SJCRH30 (cell line): ENCODE measurements around the gene UQCRC1. TPM values are rescaled to one million over a fixed set of nuclear protein-coding genes. Genes with fewer than 3 reads are reported as not detected.

ENCODE experiments used
- DNase-seq, 2 experiments: peaks; one replicate each; pipeline ENCODE4 v3.0.0-alpha.2; 2015 to 2020
- H3K27ac ChIP-seq: fragments of 250-450 bp; sonication (Bioruptor Pico); 2 replicates; pipeline ENCODE4 v1.5.1; 2020; ENCODE audit warnings: mild to moderate bottlenecking, moderate library complexity
- H3K27me3 ChIP-seq: fragments of 250-450 bp; sonication (Bioruptor Pico); 2 replicates; pipeline ENCODE4 v1.5.1; 2020; ENCODE audit warnings: mild to moderate bottlenecking, moderate library complexity
- H3K36me3 ChIP-seq: fragments of 250-450 bp; sonication (Bioruptor Pico); 2 replicates; pipeline ENCODE4 v1.5.1; 2020; ENCODE audit warnings: mild to moderate bottlenecking, moderate library complexity
- H3K4me1 ChIP-seq: fragments of 250-450 bp; sonication (Bioruptor Pico); 2 replicates; pipeline ENCODE4 v1.5.1; 2020; ENCODE audit warnings: mild to moderate bottlenecking, moderate library complexity
- H3K4me3 ChIP-seq: fragments of 250-450 bp; sonication (Bioruptor Pico); 2 replicates; pipeline ENCODE4 v1.5.1; 2020; ENCODE audit warnings: mild to moderate bottlenecking, moderate library complexity
- H3K9me3 ChIP-seq: fragments of 250-450 bp; sonication (Bioruptor Pico); replicated peaks from 2 replicates; pipeline ENCODE4 v1.5.1; 2020; ENCODE audit warnings: mild to moderate bottlenecking, moderate library complexity
- total RNA-seq: library from RNA; depleted of rRNA; stranded (reverse); fragments of >200 nt; shearing (Covaris generic); gene quantifications from 2 replicates; pipeline ENCODE4 v1.2.3, GENCODE V29; 2014

The UQCRC1 gene
- total RNA-seq, 1 experiment from 2014 or later: 137 TPM

- Histone ChIP-seq H3K36me3 (peaks cover 2% of the 10 kb centered on the region), H3K4me1 (no peaks in the 10 kb centered on the region), H3K27me3 (no peaks in the 10 kb centered on the region), H3K9me3 (no peaks in the 10 kb centered on the region), H3K4me3 (no peak overlapping the region), H3K27ac (no peak overlapping the region)
- no peak for DNase-seq
Observed at GRCh38 chr3:48624767-48625166, 15.3 kb upstream of the UQCRC1 start.

GRCh38 chr3:48623851-48624547 is 14.6 kb upstream of the UQCRC1 start:
- H3K27me3 ChIP-seq: no peaks in the 10 kb centered on the region
- H3K27ac ChIP-seq: no peak overlapping the region
- H3K4me3 ChIP-seq: no peak overlapping the region
- H3K36me3 ChIP-seq: peaks cover 2% of the 10 kb centered on the region
- DNase-seq: no peak
- H3K9me3 ChIP-seq: no peaks in the 10 kb centered on the region
- no peaks in the 10 kb centered on the region for H3K4me1 ChIP-seq

- H3K9me3 ChIP-seq: no peaks in the 10 kb centered on the region; the same call in none of the 2 replicates
- no peaks in the 10 kb centered on the region for H3K36me3 ChIP-seq
- no peaks in the 10 kb centered on the region for H3K27me3 ChIP-seq
- H3K4me1 ChIP-seq: no peaks in the 10 kb centered on the region
- no peak within 1 kb of the TSS for H3K4me3 ChIP-seq
- H3K27ac ChIP-seq: no peak within 1 kb of the TSS
- DNase-seq: no peak
Observed at GRCh38 chr3:48621461-48621869, 12.0 kb upstream of the UQCRC1 start, which contains the start of gene TMEM89. Gene TMEM89 (minus strand): TSS chr3:48621769. CDS start chr3:48621756, 13 bp downstream.

GRCh38 chr3:48619541-48620524 is 10.4 kb upstream of the UQCRC1 start:
- H3K4me3 ChIP-seq: no peak overlapping the region
- no peak overlapping the region for H3K27ac ChIP-seq

GRCh38 chr3:48617559-48617958 is 8.1 kb upstream of the UQCRC1 start:
- H3K9me3 ChIP-seq: no peaks in the 10 kb centered on the region; the same call in none of the 2 replicates
- no peaks in the 10 kb centered on the region for H3K36me3 ChIP-seq
- H3K4me3 ChIP-seq: no peak overlapping the region
- DNase-seq: no peak
- H3K27ac ChIP-seq: no peak overlapping the region
- no peaks in the 10 kb centered on the region for H3K27me3 ChIP-seq
- no peaks in the 10 kb centered on the region for H3K4me1 ChIP-seq

More at GRCh38 chr3:48619541-48620524, 10.4 kb upstream of the UQCRC1 start:
- no peaks in the 10 kb centered on the region for H3K36me3 ChIP-seq
- DNase-seq: no peak
- H3K4me1 ChIP-seq: no peaks in the 10 kb centered on the region
- no peaks in the 10 kb centered on the region; the same call in none of the 2 replicates for H3K9me3 ChIP-seq
- H3K27me3 ChIP-seq: no peaks in the 10 kb centered on the region

- H3K4me1 ChIP-seq: no peaks in the 10 kb centered on the region
- DNase-seq: no peak
- no peak overlapping the region for H3K27ac ChIP-seq
- no peak overlapping the region for H3K4me3 ChIP-seq
- H3K27me3 ChIP-seq: no peaks in the 10 kb centered on the region
- H3K36me3 ChIP-seq: no peaks in the 10 kb centered on the region
- H3K9me3 ChIP-seq: no peaks in the 10 kb centered on the region; the same call in none of the 2 replicates
Observed at GRCh38 chr3:48614044-48614443, 4.6 kb upstream of the UQCRC1 start.

- Histone ChIP-seq H3K27ac (no peak overlapping the region), H3K4me3 (no peak overlapping the region), H3K36me3 (no peaks in the 10 kb centered on the region), H3K27me3 (no peaks in the 10 kb centered on the region), H3K4me1 (peaks cover 6% of the 10 kb centered on the region), H3K9me3 (no peaks in the 10 kb centered on the region; the same call in none of the 2 replicates)
- no peak for DNase-seq
Observed at GRCh38 chr3:48612309-48612708, 2.9 kb upstream of the UQCRC1 start.

GRCh38 chr3:48607519-48607918 is 1.9 kb downstream of the UQCRC1 start:
- no peak overlapping the region for H3K4me3 ChIP-seq
- peaks cover 28% of the 10 kb centered on the region for H3K36me3 ChIP-seq
- no peak for DNase-seq
- H3K27ac ChIP-seq: no peak overlapping the region
- H3K4me1 ChIP-seq: peaks cover 6% of the 10 kb centered on the region
- no peaks in the 10 kb centered on the region for H3K9me3 ChIP-seq
- no peaks in the 10 kb centered on the region for H3K27me3 ChIP-seq

- H3K9me3 ChIP-seq: no peaks in the 10 kb centered on the region
- DNase-seq: no peak
Observed at GRCh38 chr3:48601622-48601994, 7.8 kb downstream of the UQCRC1 start.

GRCh38 chr3:48600711-48601621 is 8.5 kb downstream of the UQCRC1 start:
- Histone ChIP-seq H3K4me3 (no peak overlapping the region), H3K9me3 (no peaks in the 10 kb centered on the region), H3K4me1 (peaks cover 31% of the 10 kb centered on the region), H3K36me3 (peaks cover 45% of the 10 kb centered on the region), H3K27ac (no peak overlapping the region), H3K27me3 (no peaks in the 10 kb centered on the region)
- DNase-seq: no peak

More at GRCh38 chr3:48601622-48601994, 7.8 kb downstream of the UQCRC1 start:
- no peak overlapping the region for H3K27ac ChIP-seq
- H3K27me3 ChIP-seq: no peaks in the 10 kb centered on the region
- no peak overlapping the region for H3K4me3 ChIP-seq
- H3K4me1 ChIP-seq: peaks cover 25% of the 10 kb centered on the region
- peaks cover 49% of the 10 kb centered on the region for H3K36me3 ChIP-seq

- no peaks in the 10 kb centered on the region for H3K9me3 ChIP-seq
- no peak overlapping the region for H3K4me3 ChIP-seq
- no peaks in the 10 kb centered on the region for H3K27me3 ChIP-seq
- H3K36me3 ChIP-seq: peaks cover 32% of the 10 kb centered on the region
- no peak overlapping the region for H3K27ac ChIP-seq
- DNase-seq: no peak
- H3K4me1 ChIP-seq: peaks cover 40% of the 10 kb centered on the region
Observed at GRCh38 chr3:48599509-48600285, 9.7 kb downstream of the UQCRC1 start.

- peaks cover 26% of the 10 kb centered on the region for H3K36me3 ChIP-seq
- H3K27ac ChIP-seq: no peak overlapping the region; the same call in 1 of the 2 replicates
- no peaks in the 10 kb centered on the region for H3K9me3 ChIP-seq
- peaks cover 40% of the 10 kb centered on the region for H3K4me1 ChIP-seq
- H3K27me3 ChIP-seq: no peaks in the 10 kb centered on the region
- no peak overlapping the region for H3K4me3 ChIP-seq
- DNase-seq: no peak
Observed at GRCh38 chr3:48599077-48599501, 10.4 kb downstream of the UQCRC1 start.

- H3K9me3 ChIP-seq: no peaks in the 10 kb centered on the region
- no peak overlapping the region for H3K4me3 ChIP-seq
- no peaks in the 10 kb centered on the region for H3K27me3 ChIP-seq
- H3K36me3 ChIP-seq: peaks cover 22% of the 10 kb centered on the region
- peak overlapping the region; percentile 44 for H3K27ac ChIP-seq
- peak; percentile 63 to 70 for DNase-seq
- H3K4me1 ChIP-seq: peaks cover 40% of the 10 kb centered on the region
Observed at GRCh38 chr3:48598323-48599076, 10.9 kb downstream of the UQCRC1 start.
